Spleen (tissue), 11 donors: ENCODE data around the gene MCOLN1. TPM values are rescaled to one million over a fixed set of nuclear protein-coding genes. Genes with fewer than 3 reads are reported as not detected.
A peak's percentile ranks its signal among the peaks of the same experiment; 100 is the strongest.

Experiments
- DNase-seq: peaks from one replicate; pipeline ENCODE4 v3.0.0-alpha.2; 2020
- H3K27ac ChIP-seq, 8 donors: fragments of 200-600 bp; sonication (generic) in 7 of 8; 1 replicate in 4 of 8; 2 replicates in 4 of 8; pipeline versions ENCODE4 v1.5.0 to v1.8.0; 2016 to 2021; ENCODE audit warnings: inconsistent platforms in 4 of 8, mild to moderate bottlenecking in 4 of 8, moderate library complexity in 1 of 8
- H3K27me3 ChIP-seq, 7 donors: fragments of 200-600 bp; sonication (generic) in 6 of 7; replicated peaks in 1 of 7; 1 replicate in 4 of 7; 2 replicates in 3 of 7; pipeline versions ENCODE4 v1.5.0 to v1.8.0; 2016 to 2021; ENCODE audit warnings: inconsistent platforms in 3 of 7, mild to moderate bottlenecking in 1 of 7
- H3K36me3 ChIP-seq, 6 donors: fragments of 200-600 bp; sonication (generic) in 5 of 6; 1 replicate in 4 of 6; 2 replicates in 2 of 6; pipeline versions ENCODE4 v1.5.0 to v1.8.0; 2016 to 2021; ENCODE audit warnings: inconsistent platforms in 2 of 6
- H3K4me1 ChIP-seq, 6 donors: fragments of 200-600 bp; sonication (generic) in 5 of 6; 1 replicate in 3 of 6; 2 replicates in 3 of 6; pipeline versions ENCODE4 v1.5.0 to v1.8.0; 2016 to 2021; ENCODE audit warnings: inconsistent platforms in 3 of 6
- H3K4me3 ChIP-seq, 8 donors: fragments of 200-600 bp; sonication (generic) in 7 of 8; 1 replicate in 4 of 8; 2 replicates in 4 of 8; pipeline versions ENCODE4 v1.5.0 to v1.8.0; 2016 to 2021; ENCODE audit warnings: inconsistent platforms in 4 of 8, mild to moderate bottlenecking in 4 of 8, moderate library complexity in 2 of 8
- H3K9me3 ChIP-seq, 8 donors: fragments of 200-600 bp; sonication (generic) in 7 of 8; 1 replicate in 4 of 8; 2 replicates in 4 of 8; pipeline versions ENCODE4 v1.5.0 to v1.8.0; 2016 to 2021; ENCODE audit warnings: inconsistent platforms in 4 of 8
- POLR2A ChIP-seq, 3 donors: fragments of 450-650 bp; IDR thresholded peaks; one replicate each; pipeline ENCODE4 v1.5.1; 2017; ENCODE audit warnings: antibody characterized with exemption in 3 of 3, mild to moderate bottlenecking in 1 of 3
- POLR2AphosphoS5 ChIP-seq, 3 donors: sonication (generic); formaldehyde crosslinking; IDR thresholded peaks; one replicate each; pipeline ENCODE4 v1.5.1; 2017; ENCODE audit warnings: antibody characterized with exemption in 3 of 3
- WGBS, 5 donors: extraction: QIAGEN DNeasy Blood & Tissue Kit in 3 of 5; methylation state at CpG; one replicate each; pipeline versions ENCODE4 v1.1.5 to v1.1.7; 2013 to 2018; 5-methylcytosine and 5-hydroxymethylcytosine counted together
- intact Hi-C: fragments of 100-400 bp; cut with DNase I; formaldehyde crosslinking; loops from one replicate; pipeline ENCODE4 v1.15.0; 2023; ENCODE audit warnings: low total_unique reads
- polyA plus RNA-seq, 3 donors: library from polyadenylated mRNA; stranded (reverse); fragments of 200-250 nt; gene quantifications; one replicate each; pipeline ENCODE4 v1.2.1, GENCODE V29; 2013
- total RNA-seq, 7 donors: library from RNA; depleted of rRNA in 3 of 7; stranded (reverse); fragments of >200 nt in 3 of 7; fragmentation: NEBNext Ultra II Directional in 4 of 7; extraction: Animal tissue kit (Norgen Biotek cat#: 25700) in 4 of 7; gene quantifications; one replicate each; pipeline versions ENCODE4 v1.1.0 to v1.2.1, GENCODE V29; 2016 to 2021
- TF ChIP-seq, protein P1 (sequence below), 11 experiments: fragments of 200-600 bp in 7 of 11; fragments of 450-650 bp in 4 of 11; sonication (generic) in 4 of 11; IDR thresholded peaks in 8 of 11; conservative IDR thresholded peaks in 3 of 11; 1 replicate in 7 of 11; 2 replicates in 4 of 11; pipeline versions ENCODE4 v1.4.0 to v1.8.0; 2016 to 2021; ENCODE audit warnings: antibody characterized with exemption in 11 of 11, inconsistent platforms in 4 of 11, mild to moderate bottlenecking in 1 of 11
- donor health status: healthy with polysubstance abuse.
- donor health status: DM: no; HTN: no; CAD: no; lungs with moderate emphysema.
- donor health status: DM: no; HTN: no; CAD: no.
- donor health status: Bipolar disorder and iron deficiency.
- donor health status: healthy.
- donor health status: DM: no; HTN: no; CAD: no.
- donor health status: DM: yes; HTN: yes; CAD: no.

The MCOLN1 gene
- total and polyA plus RNA-seq, 10 donors: 25.1 to 166 (median 117) TPM

DNA sequence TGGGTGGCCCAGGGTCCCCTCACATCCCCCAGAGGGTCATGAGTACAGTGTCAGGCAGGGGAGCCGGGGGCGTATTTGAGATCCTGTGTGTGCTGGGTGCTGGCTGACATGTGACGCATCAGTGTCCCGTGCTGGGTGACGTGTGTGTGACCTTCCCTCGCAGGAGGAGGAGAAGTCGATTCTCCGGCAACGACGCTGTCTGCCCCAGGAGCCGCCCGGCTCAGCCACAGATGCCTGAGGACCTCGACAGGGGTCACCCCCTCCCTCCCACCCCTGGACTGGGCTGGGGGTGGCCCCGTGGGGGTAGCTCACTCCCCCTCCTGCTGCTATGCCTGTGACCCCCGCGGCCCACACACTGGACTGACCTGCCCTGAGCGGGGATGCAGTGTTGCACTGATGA lies 38.9 kb downstream of the MCOLN1 start:
- whole genome bisulfite sequencing, 5 donors: 85 to 92% (median 88%) methylated on average over 17 of the region's 17 CpGs
- no peaks in the 10 kb centered on the region for H3K27me3 ChIP-seq
- no peak overlapping the region for H3K27ac ChIP-seq
- H3K4me3 ChIP-seq: no peak overlapping the region
- H3K36me3 ChIP-seq: peaks cover 6 to 68% (median 54%) of the 10 kb centered on the region in 6 donors
- peaks cover 0 to 3% (median 0%) of the 10 kb centered on the region in 8 donors for H3K9me3 ChIP-seq
- intact Hi-C loops: no loop called here
- no peak for DNase-seq
- TF ChIP-seq POLR2A (IDR thresholded peaks at IDR 0.05) (no peak), POLR2AphosphoS5 (IDR thresholded peaks at IDR 0.05) (peak in 1 of 3 donors; percentile 19)
- H3K4me1 ChIP-seq: no peaks in the 10 kb centered on the region

DNA sequence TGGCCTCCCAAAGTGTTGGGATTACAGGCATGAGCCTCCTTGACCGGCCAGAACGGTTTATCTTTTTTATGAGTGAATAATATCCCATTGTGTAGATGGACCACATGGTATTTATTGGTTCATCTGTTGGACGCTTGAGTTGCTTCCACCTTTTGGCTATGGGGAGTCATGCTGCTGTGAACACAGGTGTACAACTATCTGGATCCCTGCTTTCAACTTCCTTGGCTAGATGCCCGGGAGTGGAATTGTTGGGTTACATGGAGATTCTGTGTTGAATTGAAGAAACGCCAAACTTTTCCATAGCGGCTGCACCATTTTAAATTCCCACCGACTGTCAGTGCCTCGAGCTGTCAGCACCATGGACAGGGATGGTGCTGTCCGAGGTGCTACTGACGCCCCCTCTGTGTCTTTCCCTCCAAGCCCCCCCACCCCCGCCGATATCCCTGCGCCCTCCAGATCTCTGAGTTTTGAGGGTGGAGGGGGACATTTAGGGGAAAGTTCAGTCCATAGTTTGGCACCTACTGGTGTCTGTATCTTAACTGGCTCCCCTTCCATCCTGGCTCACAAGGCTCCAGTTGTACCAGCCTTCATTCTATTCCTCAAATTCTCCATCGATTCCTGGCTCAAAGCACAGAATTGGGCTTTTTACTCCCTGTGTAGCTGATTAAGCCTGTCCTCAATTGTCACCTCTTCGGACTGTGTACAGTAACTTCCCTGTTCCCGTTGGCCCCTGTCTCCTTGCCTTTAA lies 40.4 kb downstream of the MCOLN1 start:
- H3K4me3 ChIP-seq: no peak overlapping the region
- 56 to 80% (median 69%) methylated on average over 15 to 16 of the region's 16 CpGs for WGBS, 5 donors
- no peak for TF ChIP-seq POLR2A (IDR thresholded peaks at IDR 0.05)
- no peak for TF ChIP-seq POLR2AphosphoS5 (IDR thresholded peaks at IDR 0.05)
- H3K27me3 ChIP-seq: no peaks in the 10 kb centered on the region
- H3K27ac ChIP-seq: no peak overlapping the region
- no peak for DNase-seq
- peaks cover 0 to 53% (median 40%) of the 10 kb centered on the region in 6 donors for H3K36me3 ChIP-seq
- H3K4me1 ChIP-seq: no peaks in the 10 kb centered on the region
- peaks cover 0 to 3% (median 0%) of the 10 kb centered on the region in 8 donors for H3K9me3 ChIP-seq
- intact Hi-C loops: no loop called here

GRCh38 chr19:7564866-7565265 lies 42.4 kb downstream of the MCOLN1 start:
- 92 to 97% (median 96%) methylated on average over 4 of the region's 4 CpGs for WGBS, 5 donors
- intact Hi-C loops: loop anchor here (5.0 kb wide), 2 partner anchors 117 to 237 kb away; partner anchors contain the start of gene TRAPPC5
- TF ChIP-seq POLR2A (IDR thresholded peaks at IDR 0.05) (no peak), POLR2AphosphoS5 (IDR thresholded peaks at IDR 0.05) (no peak)
- TF ChIP-seq, protein P1, sequence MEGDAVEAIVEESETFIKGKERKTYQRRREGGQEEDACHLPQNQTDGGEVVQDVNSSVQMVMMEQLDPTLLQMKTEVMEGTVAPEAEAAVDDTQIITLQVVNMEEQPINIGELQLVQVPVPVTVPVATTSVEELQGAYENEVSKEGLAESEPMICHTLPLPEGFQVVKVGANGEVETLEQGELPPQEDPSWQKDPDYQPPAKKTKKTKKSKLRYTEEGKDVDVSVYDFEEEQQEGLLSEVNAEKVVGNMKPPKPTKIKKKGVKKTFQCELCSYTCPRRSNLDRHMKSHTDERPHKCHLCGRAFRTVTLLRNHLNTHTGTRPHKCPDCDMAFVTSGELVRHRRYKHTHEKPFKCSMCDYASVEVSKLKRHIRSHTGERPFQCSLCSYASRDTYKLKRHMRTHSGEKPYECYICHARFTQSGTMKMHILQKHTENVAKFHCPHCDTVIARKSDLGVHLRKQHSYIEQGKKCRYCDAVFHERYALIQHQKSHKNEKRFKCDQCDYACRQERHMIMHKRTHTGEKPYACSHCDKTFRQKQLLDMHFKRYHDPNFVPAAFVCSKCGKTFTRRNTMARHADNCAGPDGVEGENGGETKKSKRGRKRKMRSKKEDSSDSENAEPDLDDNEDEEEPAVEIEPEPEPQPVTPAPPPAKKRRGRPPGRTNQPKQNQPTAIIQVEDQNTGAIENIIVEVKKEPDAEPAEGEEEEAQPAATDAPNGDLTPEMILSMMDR (IDR thresholded peaks at IDR 0.05 in 8 of 11, conservative IDR thresholded peaks at IDR 0.05 in 3 of 11): no peak

DNA sequence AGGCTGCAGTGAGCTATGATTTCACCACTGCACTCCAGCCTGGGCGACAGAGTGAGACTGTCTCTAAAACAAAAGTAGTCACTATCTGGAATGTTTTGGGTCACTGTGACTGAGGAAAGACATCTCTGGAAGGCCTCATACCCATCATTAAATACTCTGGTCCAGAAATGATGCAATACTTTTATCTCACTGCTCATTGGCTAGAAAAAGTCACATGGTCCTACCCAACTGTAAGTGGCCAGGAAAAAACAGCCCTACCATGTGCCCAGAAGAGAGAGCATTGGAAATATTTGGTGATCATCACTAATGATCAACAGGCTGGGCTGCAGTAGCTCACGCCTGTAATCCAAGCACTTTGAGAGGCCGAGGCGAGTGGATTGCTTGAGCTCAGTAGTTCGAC lies 42.9 kb downstream of the MCOLN1 start:
- 75 to 98% (median 94%) methylated on average over 5 of the region's 5 CpGs for WGBS, 5 donors

More at GRCh38 chr19:7564866-7565265, 42.4 kb downstream of the MCOLN1 start:
- H3K4me1 ChIP-seq: peaks cover 0 to 6% (median 5%) of the 10 kb centered on the region in 6 donors
- H3K27ac ChIP-seq: no peak overlapping the region
- no peak for DNase-seq
- peaks cover 0 to 3% (median 0%) of the 10 kb centered on the region in 8 donors for H3K9me3 ChIP-seq
- no peaks in the 10 kb centered on the region for H3K27me3 ChIP-seq
- peaks cover 0 to 32% (median 20%) of the 10 kb centered on the region in 6 donors for H3K36me3 ChIP-seq
- no peak overlapping the region for H3K4me3 ChIP-seq

More for the DNA sequence above, 42.9 kb downstream of the MCOLN1 start:
- Histone ChIP-seq H3K4me3 (no peak overlapping the region), H3K27ac (no peak overlapping the region), H3K4me1 (peaks cover 0 to 6% (median 5%) of the 10 kb centered on the region in 6 donors), H3K27me3 (no peaks in the 10 kb centered on the region), H3K9me3 (no peaks in the 10 kb centered on the region), H3K36me3 (peaks cover 0 to 28% (median 15%) of the 10 kb centered on the region in 6 donors)
- TF ChIP-seq, protein P1 (IDR thresholded peaks at IDR 0.05 in 8 of 11, conservative IDR thresholded peaks at IDR 0.05 in 3 of 11): no peak
- TF ChIP-seq POLR2AphosphoS5 (IDR thresholded peaks at IDR 0.05) (no peak), POLR2A (IDR thresholded peaks at IDR 0.05) (no peak)
- DNase-seq: no peak
- intact Hi-C loops: loop anchor here (5.0 kb wide), 2 partner anchors 117 to 237 kb away; partner anchors contain the start of gene TRAPPC5
